Mesendoderm (in vitro differentiated cells): ENCODE data around the gene BNIPL.

Experiments
- DNase-seq: peaks from one replicate; pipeline ENCODE4 v3.0.0; 2013
- H2AK5ac ChIP-seq: 2 replicates; pipeline ENCODE4 v1.6.1; 2013; ENCODE audit warnings: low read length, inconsistent platforms
- H2BK120ac ChIP-seq: 2 replicates; pipeline ENCODE4 v1.6.1; 2013; ENCODE audit warnings: low read depth, mild to moderate bottlenecking, low read length, moderate library complexity, mixed read lengths
- H2BK15ac ChIP-seq: replicated peaks from 2 replicates; pipeline ENCODE4 v1.6.1; 2013; ENCODE audit warnings: low read depth, mild to moderate bottlenecking, moderate library complexity
- H2BK5ac ChIP-seq: 2 replicates; pipeline ENCODE4 v1.6.1; 2013; ENCODE audit warnings: low read length, inconsistent platforms
- H3K18ac ChIP-seq: 2 replicates; pipeline ENCODE4 v1.6.1; 2013; ENCODE audit warnings: mild to moderate bottlenecking, low read length, mixed read lengths
- H3K23ac ChIP-seq: one replicate; pipeline ENCODE4 v1.6.1; 2013; ENCODE audit warnings: low read length
- H3K27ac ChIP-seq: 2 replicates; pipeline ENCODE4 v1.5.1; 2013; ENCODE audit warnings: low read depth, mild to moderate bottlenecking, inconsistent platforms, low read length, moderate library complexity
- H3K27me3 ChIP-seq: 2 replicates; pipeline ENCODE4 v1.6.1; 2013; ENCODE audit warnings: low read length, control low read depth, mild to moderate bottlenecking, inconsistent platforms; ENCODE audit not compliant: insufficient read depth, poor library complexity
- H3K36me3 ChIP-seq: 2 replicates; pipeline ENCODE4 v1.6.1; 2013; ENCODE audit warnings: low read length, inconsistent platforms; ENCODE audit not compliant: control insufficient read depth, insufficient read depth
- H3K4ac ChIP-seq: one replicate; pipeline ENCODE4 v1.6.1; 2013; ENCODE audit warnings: low read depth, mild to moderate bottlenecking, low read length, moderate library complexity
- H3K4me1 ChIP-seq: 2 replicates; pipeline ENCODE4 v1.6.1; 2013; ENCODE audit warnings: low read depth, low read length, inconsistent platforms; ENCODE audit not compliant: control insufficient read depth
- H3K4me2 ChIP-seq: 2 replicates; pipeline ENCODE4 v1.6.1; 2013; ENCODE audit warnings: low read length
- H3K4me3 ChIP-seq: 2 replicates; pipeline ENCODE4 v1.5.1; 2013; ENCODE audit warnings: mild to moderate bottlenecking, low read length
- H3K56ac ChIP-seq: one replicate; pipeline ENCODE4 v1.6.1; 2013; ENCODE audit warnings: low read length
- H3K79me1 ChIP-seq: 2 replicates; pipeline ENCODE4 v1.6.1; 2013; ENCODE audit warnings: low read length, inconsistent platforms
- H3K79me2 ChIP-seq: 2 replicates; pipeline ENCODE4 v1.6.1; 2013; ENCODE audit warnings: mild to moderate bottlenecking, low read length; ENCODE audit not compliant: control insufficient read depth, insufficient read depth
- H3K9ac ChIP-seq: 2 replicates; pipeline ENCODE4 v1.6.1; 2013; ENCODE audit warnings: low read length, inconsistent platforms
- H4K5ac ChIP-seq: one replicate; pipeline ENCODE4 v1.6.1; 2013; ENCODE audit warnings: low read length
- H4K8ac ChIP-seq: one replicate; pipeline ENCODE4 v1.6.1; 2013; ENCODE audit warnings: low read depth, mild to moderate bottlenecking, control low read depth, low read length, moderate library complexity
- WGBS: extraction: QIAGEN DNeasy Blood & Tissue Kit; methylation state at CpG from one replicate; pipeline ENCODE4 v1.1.7; 2013; ENCODE audit warnings: low lambda C conversion rate, missing lambda C conversion rate; ENCODE audit not compliant: insufficient coverage; ENCODE audit errors: extremely low coverage; 5-methylcytosine and 5-hydroxymethylcytosine counted together

The BNIPL gene

DNA sequence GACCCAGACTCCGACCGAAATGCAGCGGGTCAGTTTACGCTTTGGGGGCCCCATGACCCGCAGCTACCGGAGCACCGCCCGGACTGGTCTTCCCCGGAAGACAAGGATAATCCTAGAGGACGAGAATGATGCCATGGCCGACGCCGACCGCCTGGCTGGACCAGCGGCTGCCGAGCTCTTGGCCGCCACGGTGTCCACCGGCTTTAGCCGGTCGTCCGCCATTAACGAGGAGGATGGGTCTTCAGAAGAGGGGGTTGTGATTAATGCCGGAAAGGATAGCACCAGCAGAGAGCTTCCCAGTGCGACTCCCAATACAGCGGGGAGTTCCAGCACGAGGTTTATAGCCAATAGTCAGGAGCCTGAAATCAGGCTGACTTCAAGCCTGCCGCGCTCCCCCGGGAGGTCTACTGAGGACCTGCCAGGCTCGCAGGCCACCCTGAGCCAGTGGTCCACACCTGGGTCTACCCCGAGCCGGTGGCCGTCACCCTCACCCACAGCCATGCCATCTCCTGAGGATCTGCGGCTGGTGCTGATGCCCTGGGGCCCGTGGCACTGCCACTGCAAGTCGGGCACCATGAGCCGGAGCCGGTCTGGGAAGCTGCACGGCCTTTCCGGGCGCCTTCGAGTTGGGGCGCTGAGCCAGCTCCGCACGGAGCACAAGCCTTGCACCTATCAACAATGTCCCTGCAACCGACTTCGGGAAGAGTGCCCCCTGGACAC is 11.7 kb downstream of the BNIPL start:
- Histone ChIP-seq H3K27ac (peak overlapping the region; percentile 59), H3K4me2 (peak overlapping the region; percentile 77), H3K27me3 (no peaks in the 10 kb centered on the region), H3K23ac (peak overlapping the region; percentile 32), H3K9ac (peak overlapping the region; percentile 86), H2BK120ac (peak overlapping the region; percentile 76), H2AK5ac (no peak overlapping the region), H3K4me3 (peak overlapping the region; percentile 63), H4K8ac (peak overlapping the region; percentile 78), H2BK5ac (peak overlapping the region; percentile 13), H3K18ac (peak overlapping the region; percentile 92), H2BK15ac (no peak overlapping the region), H3K56ac (peak overlapping the region; percentile 87), H3K4me1 (peaks cover 1% of the 10 kb centered on the region), H3K79me1 (no peaks in the 10 kb centered on the region), H3K4ac (peak overlapping the region; percentile 92), H3K79me2 (no peaks in the 10 kb centered on the region), H3K36me3 (peaks cover 9% of the 10 kb centered on the region), H4K5ac (no peak overlapping the region)
- no CpG with 5 or more reads among the region's 48 CpGs for WGBS
- DNase-seq, result peak; percentile 89

DNA sequence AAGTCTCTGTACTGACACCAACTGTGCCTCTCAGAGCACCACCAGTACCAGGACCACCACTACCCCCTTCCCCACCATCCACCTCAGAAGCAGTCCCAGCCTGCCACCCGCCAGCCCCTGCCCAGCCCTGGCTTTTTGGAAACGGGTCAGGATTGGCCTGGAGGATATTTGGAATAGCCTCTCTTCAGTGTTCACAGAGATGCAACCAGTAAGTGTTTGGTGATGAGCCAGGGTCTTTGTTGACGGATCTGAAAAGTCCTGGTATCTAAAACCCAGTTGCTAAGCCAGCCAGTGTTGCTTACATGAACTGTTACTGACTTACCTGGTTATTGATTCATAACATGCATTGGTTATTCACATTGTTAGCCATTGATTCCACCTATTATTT is 12.3 kb downstream of the BNIPL start:
- Histone ChIP-seq H3K27ac (no peak overlapping the region), H3K23ac (no peak overlapping the region), H4K8ac (no peak overlapping the region), H3K4ac (no peak overlapping the region), H3K56ac (peak overlapping the region; percentile 87), H2AK5ac (no peak overlapping the region), H3K36me3 (peaks cover 9% of the 10 kb centered on the region), H3K79me1 (no peaks in the 10 kb centered on the region), H3K27me3 (no peaks in the 10 kb centered on the region), H3K4me2 (peak overlapping the region; percentile 77), H2BK120ac (no peak overlapping the region), H2BK15ac (no peak overlapping the region), H3K9ac (peak overlapping the region; percentile 86), H4K5ac (no peak overlapping the region), H3K4me1 (peaks cover 1% of the 10 kb centered on the region), H3K18ac (no peak overlapping the region), H3K79me2 (no peaks in the 10 kb centered on the region), H3K4me3 (no peak overlapping the region), H2BK5ac (no peak overlapping the region)
- DNase-seq, result no peak
- WGBS, result no CpG with 5 or more reads among the region's 3 CpGs

DNA sequence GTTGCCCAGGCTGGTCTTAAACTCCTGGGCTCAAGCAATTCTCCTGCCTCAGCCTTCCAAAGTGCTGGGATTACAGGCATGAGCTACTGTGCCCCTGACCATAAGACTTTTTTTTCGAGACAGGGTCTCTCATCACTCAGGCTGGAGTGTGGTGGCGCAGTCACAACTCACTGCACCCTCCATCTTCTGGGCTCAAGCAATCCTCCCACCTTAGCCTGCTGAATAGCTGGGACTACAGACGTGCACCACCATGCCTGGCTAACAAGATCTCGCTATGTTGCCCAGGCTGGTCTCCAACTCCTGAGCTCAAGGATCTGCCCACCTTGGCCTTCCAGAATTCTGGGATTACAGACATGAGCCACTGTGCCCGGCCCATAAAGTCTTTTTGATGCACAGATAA is 13.1 kb downstream of the BNIPL start:
- Histone ChIP-seq H2BK15ac (no peak overlapping the region), H3K79me2 (no peaks in the 10 kb centered on the region), H3K4me2 (no peak overlapping the region), H3K4me3 (no peak overlapping the region), H3K23ac (no peak overlapping the region), H2AK5ac (no peak overlapping the region), H3K4me1 (peaks cover 1% of the 10 kb centered on the region), H3K9ac (no peak overlapping the region), H3K4ac (no peak overlapping the region), H2BK5ac (no peak overlapping the region), H3K56ac (no peak overlapping the region), H2BK120ac (no peak overlapping the region), H3K79me1 (peaks cover 2% of the 10 kb centered on the region), H3K27ac (no peak overlapping the region), H4K8ac (no peak overlapping the region), H3K36me3 (peaks cover 12% of the 10 kb centered on the region), H3K27me3 (no peaks in the 10 kb centered on the region), H3K18ac (no peak overlapping the region), H4K5ac (no peak overlapping the region)
- DNase-seq, result no peak
- WGBS, result no CpG with 5 or more reads among the region's 5 CpGs

DNA sequence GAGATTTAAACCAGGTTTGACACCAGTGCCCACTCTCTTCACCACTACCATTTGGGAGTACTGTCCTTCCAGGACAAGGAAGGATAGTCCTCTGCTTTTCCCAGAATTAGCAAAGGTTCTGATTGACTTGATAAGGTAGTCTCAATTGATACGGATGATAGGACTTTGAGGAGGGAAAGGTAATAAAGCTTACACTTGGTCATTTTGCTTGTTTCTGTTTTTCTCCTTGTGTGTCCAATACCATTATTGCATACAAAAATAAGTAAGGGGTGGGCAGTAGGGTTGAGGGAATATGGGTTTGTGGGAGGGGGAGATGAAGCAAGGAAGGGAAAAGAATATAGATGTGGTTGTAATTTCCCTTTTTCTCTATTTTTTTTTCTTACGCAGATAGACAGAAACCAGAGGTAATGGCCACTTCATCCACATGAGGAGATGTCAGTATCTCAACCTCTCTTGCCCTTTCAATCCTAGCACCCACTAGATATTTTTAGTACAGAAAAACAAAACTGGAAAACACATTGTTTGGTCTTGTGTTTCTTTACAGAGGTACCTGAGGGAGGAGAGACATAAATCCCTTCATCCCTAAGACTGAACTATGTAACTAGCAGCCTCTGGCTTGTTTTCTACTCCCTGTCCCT is 13.8 kb downstream of the BNIPL start:
- Histone ChIP-seq H3K27ac (no peak overlapping the region), H4K5ac (no peak overlapping the region), H2AK5ac (no peak overlapping the region), H3K18ac (no peak overlapping the region), H3K79me1 (peaks cover 3% of the 10 kb centered on the region), H2BK15ac (no peak overlapping the region), H3K23ac (no peak overlapping the region), H3K4ac (no peak overlapping the region), H2BK5ac (no peak overlapping the region), H4K8ac (no peak overlapping the region), H3K79me2 (no peaks in the 10 kb centered on the region), H3K27me3 (no peaks in the 10 kb centered on the region), H3K36me3 (peaks cover 13% of the 10 kb centered on the region), H3K4me3 (no peak overlapping the region), H2BK120ac (no peak overlapping the region), H3K4me1 (peaks cover 1% of the 10 kb centered on the region), H3K4me2 (no peak overlapping the region), H3K9ac (no peak overlapping the region), H3K56ac (no peak overlapping the region)
- no peak for DNase-seq
- no CpG with 5 or more reads among the region's 2 CpGs for WGBS

DNA sequence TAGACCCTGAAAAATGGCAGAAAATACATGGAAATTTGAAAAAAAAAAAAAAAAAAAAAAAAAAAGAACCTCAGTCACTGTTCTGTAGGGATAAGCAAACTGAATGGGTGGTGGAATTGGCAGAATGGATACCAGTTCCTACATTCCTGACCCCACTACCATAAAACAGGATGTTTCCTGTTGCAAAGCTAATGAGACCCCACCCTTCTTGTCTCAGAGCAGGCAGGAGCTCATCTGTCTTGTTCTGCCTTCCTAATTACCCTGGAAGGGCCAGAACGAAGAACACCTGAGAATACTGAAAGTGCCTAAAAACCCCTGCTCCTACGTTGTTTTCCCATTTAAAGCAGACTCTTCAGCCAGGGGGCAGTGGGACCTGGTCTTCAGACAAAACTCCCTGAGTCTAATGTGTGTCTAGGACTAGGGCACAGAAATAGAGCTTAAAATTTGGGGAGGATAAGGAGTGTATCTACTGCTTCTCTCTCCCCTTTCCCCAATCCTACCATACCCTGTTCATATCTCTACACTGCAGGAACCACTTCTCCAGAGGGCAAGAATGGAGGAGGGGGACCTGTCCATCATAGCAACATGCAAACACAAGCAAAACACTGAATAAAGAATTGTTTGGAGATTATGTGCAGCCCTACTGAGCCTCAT is 15.1 kb downstream of the BNIPL start:
- Histone ChIP-seq H3K9ac (no peak overlapping the region), H3K23ac (no peak overlapping the region), H3K4me2 (no peak overlapping the region), H3K27me3 (no peaks in the 10 kb centered on the region), H3K79me2 (peaks cover 10% of the 10 kb centered on the region), H2BK15ac (no peak overlapping the region), H3K79me1 (peaks cover 12% of the 10 kb centered on the region), H4K8ac (no peak overlapping the region), H2BK5ac (no peak overlapping the region), H3K56ac (no peak overlapping the region), H2AK5ac (no peak overlapping the region), H3K27ac (no peak overlapping the region), H3K4ac (no peak overlapping the region), H3K36me3 (peaks cover 17% of the 10 kb centered on the region), H2BK120ac (no peak overlapping the region), H3K4me3 (no peak overlapping the region), H3K18ac (no peak overlapping the region), H3K4me1 (peaks cover 2% of the 10 kb centered on the region), H4K5ac (no peak overlapping the region)
- no CpG with 5 or more reads among the region's 2 CpGs for WGBS
- DNase-seq, result no peak
